Measurements from ENCODE around the gene CERT1.
"Not testable (repeated sequence)": the region's sequence is repeated elsewhere in the genome, so short reads cannot be mapped to it uniquely, and the experiment has no call there.

CERT1 gene

GRCh38 chr5:75511435-75512382, at the start of gene CERT1, which contains the start of gene POLK:
Gene CERT1, minus strand, starts transcription at chr5:75511629. Its CDS starts 422 bp downstream, at chr5:75511207.
Gene POLK, plus strand, starts transcription at chr5:75511891.
- peak; percentile 85 for DNase-seq

- not testable (repeated sequence) for DNase-seq
Observed at GRCh38 chr5:75560655-75561054, 49.2 kb upstream of the CERT1 start.

GRCh38 chr5:75558981-75559632, 47.7 kb upstream of the CERT1 start:
- DNase-seq = no peak

- DNase-seq = no peak
Observed at GRCh38 chr5:75558221-75558620, 46.8 kb upstream of the CERT1 start.

GRCh38 chr5:75553358-75553757, 41.9 kb upstream of the CERT1 start:
- no peak for DNase-seq

GRCh38 chr5:75552764-75553163, 41.3 kb upstream of the CERT1 start:
- no peak for DNase-seq

- no peak for DNase-seq
Observed at GRCh38 chr5:75551471-75551870, 40.0 kb upstream of the CERT1 start.

GRCh38 chr5:75550597-75550996, 39.2 kb upstream of the CERT1 start:
- no peak for DNase-seq

- DNase-seq = no peak
Observed at GRCh38 chr5:75547812-75548211, 36.4 kb upstream of the CERT1 start.

GRCh38 chr5:75546830-75547229, 35.4 kb upstream of the CERT1 start:
- DNase-seq = no peak

- DNase-seq = no peak
Observed at GRCh38 chr5:75545131-75545530, 33.7 kb upstream of the CERT1 start.

- no peak for DNase-seq
Observed at GRCh38 chr5:75538211-75538610, 26.8 kb upstream of the CERT1 start.

GRCh38 chr5:75536694-75537360, 25.4 kb upstream of the CERT1 start:
- DNase-seq = no peak

- DNase-seq = no peak
Observed at GRCh38 chr5:75536147-75536546, 24.7 kb upstream of the CERT1 start.

- no peak for DNase-seq
Observed at GRCh38 chr5:75534734-75535133, 23.3 kb upstream of the CERT1 start.

GRCh38 chr5:75533716-75534115, 22.3 kb upstream of the CERT1 start:
- not testable (repeated sequence) for DNase-seq

GRCh38 chr5:75532190-75532589, 20.8 kb upstream of the CERT1 start:
- DNase-seq = no peak

- DNase-seq = no peak
Observed at GRCh38 chr5:75529185-75529584, 17.8 kb upstream of the CERT1 start.

GRCh38 chr5:75526070-75526469, 14.6 kb upstream of the CERT1 start:
- DNase-seq = no peak

- DNase-seq = no peak
Observed at GRCh38 chr5:75525344-75525743, 13.9 kb upstream of the CERT1 start.

- DNase-seq = no peak
Observed at GRCh38 chr5:75524591-75524990, 13.2 kb upstream of the CERT1 start.

- DNase-seq = no peak
Observed at GRCh38 chr5:75524071-75524470, 12.6 kb upstream of the CERT1 start.

GRCh38 chr5:75523275-75523674, 11.8 kb upstream of the CERT1 start:
- no peak for DNase-seq

- no peak for DNase-seq
Observed at GRCh38 chr5:75522542-75522941, 11.1 kb upstream of the CERT1 start.

All from NCI-H1105 treated with DMSO at 0.1 percent for 48 hours (cell line).